Lower leg skin (tissue), 3 donors: ENCODE results near the gene TULP3.

Source experiments
- POLR2A ChIP-seq, 2 donors: fragments of 450-650 bp; IDR thresholded peaks; one replicate each; pipeline ENCODE4 v1.6.1; 2016 to 2017; ENCODE audit warnings: antibody characterized with exemption in 2 of 2, mild to moderate bottlenecking in 1 of 2, moderate library complexity in 1 of 2
- TF ChIP-seq, protein P1 (sequence below), 3 donors: fragments of 450-650 bp; IDR thresholded peaks; one replicate each; pipeline ENCODE4 v1.5.1; 2016; ENCODE audit warnings: antibody characterized with exemption in 3 of 3, mild to moderate bottlenecking in 3 of 3, moderate library complexity in 2 of 3

GRCh38 chr12:2957816-2958431 is 67.2 kb downstream of the TULP3 start:
- TF ChIP-seq, protein P1, sequence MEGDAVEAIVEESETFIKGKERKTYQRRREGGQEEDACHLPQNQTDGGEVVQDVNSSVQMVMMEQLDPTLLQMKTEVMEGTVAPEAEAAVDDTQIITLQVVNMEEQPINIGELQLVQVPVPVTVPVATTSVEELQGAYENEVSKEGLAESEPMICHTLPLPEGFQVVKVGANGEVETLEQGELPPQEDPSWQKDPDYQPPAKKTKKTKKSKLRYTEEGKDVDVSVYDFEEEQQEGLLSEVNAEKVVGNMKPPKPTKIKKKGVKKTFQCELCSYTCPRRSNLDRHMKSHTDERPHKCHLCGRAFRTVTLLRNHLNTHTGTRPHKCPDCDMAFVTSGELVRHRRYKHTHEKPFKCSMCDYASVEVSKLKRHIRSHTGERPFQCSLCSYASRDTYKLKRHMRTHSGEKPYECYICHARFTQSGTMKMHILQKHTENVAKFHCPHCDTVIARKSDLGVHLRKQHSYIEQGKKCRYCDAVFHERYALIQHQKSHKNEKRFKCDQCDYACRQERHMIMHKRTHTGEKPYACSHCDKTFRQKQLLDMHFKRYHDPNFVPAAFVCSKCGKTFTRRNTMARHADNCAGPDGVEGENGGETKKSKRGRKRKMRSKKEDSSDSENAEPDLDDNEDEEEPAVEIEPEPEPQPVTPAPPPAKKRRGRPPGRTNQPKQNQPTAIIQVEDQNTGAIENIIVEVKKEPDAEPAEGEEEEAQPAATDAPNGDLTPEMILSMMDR (IDR thresholded peaks at IDR 0.05): no peak
- TF ChIP-seq POLR2A (IDR thresholded peaks at IDR 0.05): no peak
